GM18907 (cell line): Measurements from ENCODE around the gene SEC22B.
"Not testable (repeated sequence)": the region's sequence is repeated elsewhere in the genome, so short reads cannot be mapped to it uniquely, and the experiment has no call there.

Source experiments
- ATAC-seq: cut with Tn5 transposase; IDR thresholded peaks from one replicate; pipeline ENCODE4 v1.9.1; 2021; ENCODE audit warnings: mild to moderate bottlenecking, moderate library complexity; ENCODE audit not compliant: unreplicated experiment

SEC22B gene

GRCh38 chr1:120145806-120146205 lies 30.5 kb downstream of the SEC22B start:
- ATAC-seq: not testable (repeated sequence)

GRCh38 chr1:120144626-120145025 lies 31.7 kb downstream of the SEC22B start:
- ATAC-seq: not testable (repeated sequence)

GRCh38 chr1:120144169-120144568 lies 32.2 kb downstream of the SEC22B start:
- ATAC-seq: not testable (repeated sequence)

GRCh38 chr1:120143334-120143733 lies 33.0 kb downstream of the SEC22B start:
- ATAC-seq: peak; percentile 28

- ATAC-seq: peak; percentile 99
Measured at GRCh38 chr1:120142512-120143263, 33.6 kb downstream of the SEC22B start.

- ATAC-seq: not testable (repeated sequence)
Measured at GRCh38 chr1:120141865-120142264, 34.5 kb downstream of the SEC22B start.

GRCh38 chr1:120140656-120141265 lies 35.6 kb downstream of the SEC22B start:
- ATAC-seq: not testable (repeated sequence)

- ATAC-seq: not testable (repeated sequence)
Measured at GRCh38 chr1:120136086-120136485, 40.2 kb downstream of the SEC22B start.

GRCh38 chr1:120133928-120134325 lies 42.4 kb downstream of the SEC22B start:
- ATAC-seq: not testable (repeated sequence)

GRCh38 chr1:120133228-120133927 lies 42.9 kb downstream of the SEC22B start:
- no peak for ATAC-seq

- not testable (repeated sequence) for ATAC-seq
Measured at GRCh38 chr1:120132406-120132763, 43.9 kb downstream of the SEC22B start.

GRCh38 chr1:120131611-120132405 lies 44.5 kb downstream of the SEC22B start:
- ATAC-seq: peak; percentile 71

GRCh38 chr1:120127921-120128320 lies 48.4 kb downstream of the SEC22B start:
- not testable (repeated sequence) for ATAC-seq

GRCh38 chr1:120126216-120126615 lies 50.1 kb downstream of the SEC22B start:
- not testable (repeated sequence) for ATAC-seq

GRCh38 chr1:120124628-120125027 lies 51.7 kb downstream of the SEC22B start:
- not testable (repeated sequence) for ATAC-seq

GRCh38 chr1:120123813-120124510 lies 52.4 kb downstream of the SEC22B start:
- ATAC-seq: peak; percentile 73

GRCh38 chr1:120122262-120122893 lies 53.9 kb downstream of the SEC22B start:
- ATAC-seq: peak; percentile 68

- ATAC-seq: not testable (repeated sequence)
Measured at GRCh38 chr1:120121830-120122229, 54.5 kb downstream of the SEC22B start.

GRCh38 chr1:120120525-120120924 lies 55.8 kb downstream of the SEC22B start:
- ATAC-seq: not testable (repeated sequence)
